GM18867 (cell line): ENCODE measurements around the gene KCNK18.

Experiments
- ATAC-seq: cut with Tn5 transposase; IDR thresholded peaks from one replicate; pipeline ENCODE4 v1.9.1; 2021; ENCODE audit warnings: mild to moderate bottlenecking, moderate library complexity; ENCODE audit not compliant: unreplicated experiment

Gene KCNK18

DNA sequence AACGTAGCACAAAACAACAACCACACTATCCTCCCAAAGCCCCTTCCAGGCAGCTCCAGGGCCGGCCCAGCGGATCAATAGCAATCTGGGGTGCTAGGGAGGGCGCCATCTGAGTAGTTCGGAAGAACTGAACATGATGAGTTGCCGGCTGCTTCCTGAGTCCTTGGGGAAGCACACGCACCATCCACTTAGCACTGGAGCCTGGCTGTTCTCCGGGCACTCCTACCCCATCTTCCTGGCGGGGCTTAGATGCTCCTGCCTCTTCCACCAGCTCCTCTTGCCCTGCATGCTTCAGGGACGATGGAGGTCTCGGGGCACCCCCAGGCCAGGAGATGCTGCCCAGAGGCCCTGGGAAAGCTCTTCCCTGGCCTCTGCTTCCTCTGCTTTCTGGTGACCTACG is at the start of gene KCNK18:
Gene KCNK18, plus strand, starts transcription at position 301 of the 400 bp plus-strand sequence. Its CDS starts 0 bp downstream, at position 301.
- ATAC-seq = no peak

- ATAC-seq = no peak
Measured at GRCh38 chr10:117148284-117148683, 49.0 kb upstream of the KCNK18 start.

GRCh38 chr10:117152668-117153067 is 44.6 kb upstream of the KCNK18 start:
- no peak for ATAC-seq

DNA sequence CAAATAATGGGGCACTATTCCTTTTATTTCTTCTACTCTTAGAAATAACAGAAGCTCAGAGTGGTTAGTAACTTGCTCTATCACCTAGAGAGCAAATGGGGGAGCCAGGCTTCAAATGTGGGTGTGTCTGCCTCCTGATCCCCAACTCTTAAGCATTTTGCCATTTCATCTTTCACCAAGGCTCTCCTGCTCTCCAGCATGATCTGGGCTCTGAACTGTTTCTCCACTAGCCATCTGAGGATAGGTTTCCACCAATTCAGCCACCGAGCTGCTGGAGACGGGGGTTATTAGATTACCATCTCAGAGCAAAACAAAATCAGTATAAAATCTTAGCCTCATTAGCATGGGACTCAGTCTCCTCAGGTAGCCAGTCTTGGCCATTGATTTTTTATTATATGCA is 39.0 kb upstream of the KCNK18 start:
- no peak for ATAC-seq

DNA sequence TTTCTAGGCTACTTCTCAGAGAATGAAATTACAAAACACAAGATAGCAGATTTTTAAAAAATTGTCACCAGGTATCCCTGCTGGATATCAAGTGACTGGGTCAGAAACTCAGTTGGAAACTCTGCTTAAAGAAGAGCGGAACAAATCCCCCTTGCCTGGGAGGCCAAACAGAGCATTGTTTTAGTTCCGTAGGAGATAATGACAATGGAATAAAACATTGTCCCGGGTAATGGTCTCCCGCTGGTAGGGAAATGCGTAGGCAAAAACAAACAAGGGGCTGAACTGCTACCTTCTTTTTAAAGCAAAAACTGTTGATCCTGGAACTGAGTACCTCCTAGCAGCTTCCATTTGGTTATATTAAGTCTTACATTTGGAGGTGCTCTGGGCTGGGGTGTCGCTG is 37.9 kb upstream of the KCNK18 start:
- ATAC-seq = no peak

GRCh38 chr10:117160567-117160966 is 36.7 kb upstream of the KCNK18 start:
- no peak for ATAC-seq

- no peak for ATAC-seq
Measured at GRCh38 chr10:117161386-117162033, 35.8 kb upstream of the KCNK18 start.

DNA sequence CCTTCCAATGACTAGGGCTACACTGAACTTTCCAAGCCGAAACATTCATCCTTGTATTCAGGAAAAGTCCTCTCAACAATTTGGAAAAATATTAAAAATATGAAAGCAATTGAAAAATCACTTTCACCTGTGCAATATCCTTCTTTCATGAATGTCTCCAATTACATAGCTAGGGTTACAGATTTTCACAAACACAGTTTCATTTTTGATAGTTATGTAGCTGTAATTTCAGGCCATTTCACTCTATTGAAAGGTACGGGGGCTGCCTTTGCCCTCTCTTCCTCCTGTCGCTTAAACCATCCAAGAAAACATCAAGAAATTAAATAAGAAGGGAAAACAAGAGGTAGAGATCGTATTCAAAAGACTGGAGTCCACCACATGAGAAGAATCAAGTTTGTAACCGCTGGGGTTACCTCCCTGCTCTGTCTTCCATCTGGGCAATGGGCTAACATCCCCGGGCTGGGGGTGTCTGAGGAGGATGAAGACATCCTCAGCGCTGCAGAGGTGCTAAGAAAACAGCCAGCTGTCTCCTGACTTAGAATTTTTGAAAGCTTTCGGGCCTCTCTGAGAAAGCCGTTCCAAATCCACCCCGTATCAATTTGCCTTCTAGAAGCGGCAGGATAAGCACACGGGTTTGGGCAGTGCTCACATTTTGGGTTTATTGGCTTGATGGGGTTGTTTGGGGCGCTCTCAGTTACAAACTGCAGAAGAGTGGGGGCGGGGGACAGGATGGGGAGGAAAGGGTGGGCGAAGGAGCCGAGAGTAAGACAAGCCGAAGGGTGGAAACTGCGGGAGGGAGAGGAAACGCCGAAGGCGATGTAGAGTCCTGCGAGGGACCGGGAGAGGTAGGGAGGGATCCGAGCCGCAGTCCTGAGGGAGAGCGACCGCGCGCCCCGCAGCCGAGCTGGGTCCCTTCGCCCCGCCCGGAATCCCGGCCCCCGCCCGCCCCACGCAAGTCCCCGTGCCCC is 34.9 kb upstream of the KCNK18 start:
- no peak for ATAC-seq

GRCh38 chr10:117163061-117163953 is 34.0 kb upstream of the KCNK18 start:
- no peak for ATAC-seq

DNA sequence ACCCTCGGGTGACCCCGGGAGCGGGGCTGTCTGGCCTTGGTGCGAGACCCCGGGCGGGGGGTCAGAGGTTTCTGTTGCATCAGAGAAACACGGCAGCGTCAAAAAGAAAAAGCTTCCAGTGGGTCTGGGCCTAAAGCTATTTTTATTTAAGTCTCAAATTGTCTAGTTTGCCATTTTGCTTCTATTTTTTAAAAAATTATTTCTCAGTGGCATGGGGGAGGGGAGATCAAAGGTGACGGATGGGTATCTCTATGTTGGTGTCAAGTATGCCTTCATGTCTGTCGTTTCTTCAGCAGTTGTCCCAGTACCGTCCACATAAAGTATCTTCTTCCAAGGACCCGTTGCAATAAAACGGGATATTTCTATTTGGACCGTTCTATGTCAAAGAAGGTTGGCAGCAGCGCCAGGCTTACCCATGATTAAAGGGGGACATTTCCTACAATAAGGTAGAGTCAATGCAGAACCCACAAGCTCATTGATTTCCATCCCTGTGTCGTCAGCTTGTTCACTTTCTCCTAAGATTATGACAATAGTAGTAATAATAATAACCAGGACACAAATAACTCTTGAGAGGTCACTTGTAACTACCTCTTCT is 33.2 kb upstream of the KCNK18 start:
- no peak for ATAC-seq

GRCh38 chr10:117164592-117165537 is 32.4 kb upstream of the KCNK18 start:
- no peak for ATAC-seq

DNA sequence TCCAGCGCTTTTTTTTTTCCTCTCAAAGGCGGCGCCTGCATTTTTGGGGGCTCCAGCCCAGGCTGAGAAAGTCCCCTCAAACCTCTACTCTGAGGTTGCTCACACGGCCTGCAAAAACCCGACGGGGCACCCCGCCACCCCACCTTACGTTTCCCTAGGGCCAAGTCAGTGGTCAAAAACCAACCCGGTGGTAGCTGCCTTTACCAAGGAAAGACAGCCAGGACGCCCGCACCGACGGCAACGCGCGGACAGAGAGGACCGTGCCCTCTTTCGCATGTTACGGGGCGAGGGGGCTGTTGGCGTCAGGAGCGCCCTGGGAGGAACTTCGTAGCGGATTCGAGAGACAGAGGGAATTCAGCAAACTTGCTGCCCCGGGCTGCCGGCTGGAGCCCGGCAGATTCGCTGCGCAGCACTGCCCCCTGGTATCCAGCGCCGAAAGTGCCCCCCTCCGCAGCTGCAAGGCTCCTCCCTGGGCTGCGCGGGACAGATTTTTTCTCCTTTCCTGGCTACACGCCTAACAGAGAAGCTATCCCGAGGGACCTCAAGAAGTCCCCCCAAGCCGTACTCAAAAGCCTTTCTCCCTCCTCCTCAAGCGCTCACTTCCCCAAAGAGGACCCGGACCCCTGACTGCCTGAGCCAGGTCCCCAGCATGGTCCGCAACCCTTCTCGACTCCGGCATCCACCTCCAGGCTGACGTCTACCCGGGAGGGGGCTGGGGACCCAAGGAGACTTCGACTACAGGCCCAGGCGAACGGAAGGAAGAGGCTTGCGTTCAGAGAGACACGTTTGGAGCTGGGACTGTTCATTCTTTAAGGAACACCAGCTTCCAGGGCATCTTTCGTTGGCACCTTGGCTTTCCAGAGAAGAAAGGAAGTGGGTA is 31.5 kb upstream of the KCNK18 start:
- ATAC-seq = no peak

DNA sequence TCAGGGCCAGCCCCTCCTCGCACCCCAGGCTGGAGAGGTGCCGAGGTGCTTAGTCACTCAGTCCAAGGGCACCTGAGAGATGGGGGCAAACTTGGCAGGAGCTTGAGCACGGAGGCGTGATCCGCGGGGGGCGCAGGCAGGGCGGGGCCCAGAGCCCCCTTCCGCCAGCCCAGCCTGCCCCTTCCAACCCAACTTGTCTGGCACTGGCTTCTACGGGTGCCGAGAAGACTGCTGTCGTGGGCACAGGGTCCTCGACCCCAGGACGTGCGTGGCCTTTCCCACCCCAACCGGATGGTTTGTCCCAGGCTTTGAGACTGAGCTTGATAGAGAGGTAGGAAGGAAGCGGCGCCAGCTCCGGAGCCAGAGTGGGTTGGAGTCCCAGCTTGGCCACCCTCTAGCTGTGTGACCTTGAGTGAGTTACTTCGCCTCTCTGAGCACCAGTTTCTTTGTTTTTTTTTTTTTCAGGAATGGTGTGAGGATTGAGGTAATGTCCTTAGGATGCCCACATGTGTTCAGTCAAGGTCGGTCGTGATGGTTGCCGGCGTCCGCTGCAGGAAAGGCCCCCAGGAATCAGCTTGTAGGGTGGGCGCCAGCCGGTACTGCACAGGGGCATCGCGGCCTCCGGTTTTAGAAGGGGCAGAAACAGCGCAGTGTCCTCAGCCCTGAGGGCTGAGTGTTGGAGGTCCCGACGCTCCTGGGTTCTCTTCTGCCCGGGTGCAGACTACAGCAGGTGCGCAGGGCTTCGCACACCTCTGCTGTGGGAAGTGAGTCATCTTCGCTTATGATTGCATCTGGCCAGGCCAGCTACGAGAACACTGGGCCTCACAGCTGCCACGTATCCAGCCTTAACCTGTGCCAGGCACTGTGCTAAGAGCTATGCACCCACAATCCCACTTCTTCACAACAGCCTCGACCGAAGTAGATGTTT is 30.6 kb upstream of the KCNK18 start:
- ATAC-seq = no peak

GRCh38 chr10:117167346-117167788 is 29.9 kb upstream of the KCNK18 start:
- no peak for ATAC-seq

DNA sequence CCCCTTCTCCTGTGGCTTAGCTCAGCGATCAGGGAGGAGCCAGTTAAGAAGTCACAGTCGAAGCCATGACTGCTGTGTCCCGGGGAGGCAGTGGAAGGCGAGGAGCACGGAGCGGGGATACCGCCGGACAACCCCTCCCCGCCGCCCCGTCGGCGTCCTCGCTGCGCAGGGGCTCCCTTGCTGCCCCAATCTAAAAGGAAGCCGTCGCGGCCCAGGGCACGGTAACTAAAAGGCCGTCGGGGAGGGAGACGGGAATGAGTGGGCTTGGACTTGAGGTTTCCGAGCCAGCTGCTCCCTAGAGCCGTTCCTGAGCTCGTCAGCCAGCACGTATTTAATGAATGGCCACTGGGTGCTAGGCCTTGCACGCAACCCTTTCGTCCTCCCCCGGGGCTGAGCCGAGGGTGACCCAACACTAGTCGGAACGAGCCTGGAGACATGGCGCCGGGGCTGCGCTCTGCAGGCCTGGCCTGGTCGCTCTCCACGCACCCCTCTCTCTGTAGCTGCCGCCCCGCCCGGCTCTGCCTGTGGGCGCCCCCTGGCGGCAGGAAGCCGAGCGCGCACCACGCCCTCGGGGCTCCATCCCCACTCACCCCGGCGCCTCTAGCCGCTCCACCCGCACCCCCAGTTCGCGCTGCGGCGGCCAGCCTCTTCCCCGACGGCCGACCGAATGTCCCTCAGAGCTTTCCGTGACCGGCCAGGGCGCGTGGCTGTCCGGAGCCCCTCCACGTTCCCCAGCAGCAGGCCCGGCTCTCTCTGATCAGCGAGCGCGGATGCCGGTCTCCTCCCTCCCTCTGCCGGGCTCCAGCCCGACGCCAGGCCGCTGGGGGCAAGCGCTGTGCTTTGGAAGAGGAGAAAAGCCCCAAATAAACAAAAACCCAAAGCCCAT is 29.3 kb upstream of the KCNK18 start:
- ATAC-seq = peak; percentile 92

DNA sequence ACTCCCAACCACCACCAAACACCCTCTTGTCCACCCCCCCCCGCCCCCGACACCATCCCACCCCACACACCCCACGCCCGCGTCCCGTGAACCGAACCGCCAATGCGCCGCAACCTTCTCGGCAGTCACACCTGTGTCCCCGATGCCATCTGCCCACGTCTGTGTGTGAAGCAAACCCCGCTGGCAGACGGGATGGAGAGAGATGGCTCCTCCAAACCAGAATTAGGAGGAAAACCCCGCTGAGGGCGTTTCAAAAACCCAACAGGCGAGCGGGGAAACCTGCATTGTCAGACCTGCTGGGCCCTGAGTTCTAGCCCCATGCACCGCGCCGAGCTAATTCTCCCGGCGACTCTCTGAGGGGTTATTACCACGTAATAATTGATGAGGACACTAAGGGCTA is 28.6 kb upstream of the KCNK18 start:
- ATAC-seq = no peak
